ENCODE data around the gene LSM10.

Gene LSM10

DNA sequence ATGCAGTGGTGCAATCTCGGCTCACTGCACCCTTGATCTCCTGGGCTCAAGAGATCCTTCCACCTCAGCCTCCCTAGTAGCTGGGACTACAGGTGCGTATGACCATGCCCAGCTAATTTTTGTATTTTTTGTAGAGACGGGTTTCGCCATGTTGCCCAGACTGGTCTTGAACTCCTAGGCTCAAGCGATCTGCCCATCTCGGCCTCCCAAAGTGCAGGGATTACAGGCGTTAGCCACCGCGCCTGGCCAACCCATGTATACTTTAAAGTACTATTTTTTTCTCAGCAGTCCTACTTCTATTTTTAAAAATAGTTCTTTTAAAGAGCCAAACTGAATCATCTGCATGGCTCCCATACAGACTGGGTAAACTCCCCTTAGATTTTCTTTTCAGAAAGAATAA lies 15.5 kb downstream of the LSM10 start:
- DNase-seq = no peak

DNA sequence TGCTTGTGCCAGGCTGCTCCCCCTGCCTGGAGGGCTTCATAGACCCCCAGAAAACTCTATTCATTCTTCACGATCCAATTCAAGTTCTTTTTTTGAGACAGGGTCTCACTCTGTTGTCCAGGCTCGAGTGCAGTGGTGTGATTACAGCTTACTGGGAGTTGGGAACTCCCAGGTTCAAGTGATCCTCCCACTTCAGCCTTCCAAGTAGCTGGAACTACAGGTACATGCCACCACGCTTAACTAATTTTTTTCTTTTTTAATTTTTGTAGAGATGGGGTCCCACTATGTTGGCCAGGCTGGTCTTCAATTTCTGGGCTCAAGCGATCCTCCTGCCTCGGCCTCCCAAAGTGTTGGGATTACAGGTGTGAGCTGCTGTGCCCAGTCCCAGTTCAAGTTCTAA lies 16.3 kb downstream of the LSM10 start:
- DNase-seq = no peak

DNA sequence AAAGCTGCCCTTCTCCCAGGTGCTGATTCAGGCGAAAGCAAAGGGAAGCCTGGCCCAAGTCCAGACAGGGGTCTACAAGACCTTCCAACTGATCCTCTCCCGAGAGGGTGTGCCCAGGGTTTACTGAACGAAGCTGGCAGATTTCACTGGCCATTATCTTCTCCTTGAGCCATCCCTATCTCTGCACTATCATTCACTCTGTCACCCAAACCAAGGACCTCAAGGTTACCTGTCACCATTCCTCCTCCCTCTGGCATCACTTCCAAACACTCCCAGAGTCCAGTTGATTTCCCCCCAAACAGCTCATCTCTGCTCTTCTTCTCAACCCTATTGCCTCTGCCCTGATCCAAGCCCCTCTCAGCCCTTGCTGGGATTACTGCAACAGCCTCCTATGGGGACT lies 16.9 kb downstream of the LSM10 start:
- DNase-seq = no peak

DNA sequence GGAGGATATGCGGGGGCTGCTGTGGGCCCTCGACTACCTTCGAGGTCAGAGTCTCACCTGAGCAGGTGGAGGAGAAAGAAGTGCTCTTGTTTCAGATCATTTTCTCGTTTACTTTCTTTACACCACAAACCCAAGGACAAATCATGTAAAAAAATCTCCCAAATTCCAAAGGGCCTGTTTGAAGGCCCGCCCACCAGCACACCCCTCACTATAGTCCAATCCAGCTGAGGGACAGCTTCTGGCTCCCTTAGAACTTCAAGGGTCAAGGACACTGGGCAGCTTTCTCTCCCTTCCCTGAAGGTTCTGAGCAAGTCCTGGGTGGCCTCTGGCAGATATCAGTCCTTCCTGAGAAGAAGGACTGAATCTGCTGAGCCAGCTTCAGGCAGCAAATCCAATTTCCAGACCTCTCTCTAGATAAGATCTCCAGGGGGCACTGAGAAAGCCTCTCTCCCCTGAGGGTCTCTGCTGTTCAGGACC lies 17.5 kb downstream of the LSM10 start:
- DNase-seq = no peak

GRCh38 chr1:36377791-36378492 lies 19.8 kb downstream of the LSM10 start:
- DNase-seq = no peak

GRCh38 chr1:36372617-36373016 lies 25.1 kb downstream of the LSM10 start:
- DNase-seq = no peak

DNA sequence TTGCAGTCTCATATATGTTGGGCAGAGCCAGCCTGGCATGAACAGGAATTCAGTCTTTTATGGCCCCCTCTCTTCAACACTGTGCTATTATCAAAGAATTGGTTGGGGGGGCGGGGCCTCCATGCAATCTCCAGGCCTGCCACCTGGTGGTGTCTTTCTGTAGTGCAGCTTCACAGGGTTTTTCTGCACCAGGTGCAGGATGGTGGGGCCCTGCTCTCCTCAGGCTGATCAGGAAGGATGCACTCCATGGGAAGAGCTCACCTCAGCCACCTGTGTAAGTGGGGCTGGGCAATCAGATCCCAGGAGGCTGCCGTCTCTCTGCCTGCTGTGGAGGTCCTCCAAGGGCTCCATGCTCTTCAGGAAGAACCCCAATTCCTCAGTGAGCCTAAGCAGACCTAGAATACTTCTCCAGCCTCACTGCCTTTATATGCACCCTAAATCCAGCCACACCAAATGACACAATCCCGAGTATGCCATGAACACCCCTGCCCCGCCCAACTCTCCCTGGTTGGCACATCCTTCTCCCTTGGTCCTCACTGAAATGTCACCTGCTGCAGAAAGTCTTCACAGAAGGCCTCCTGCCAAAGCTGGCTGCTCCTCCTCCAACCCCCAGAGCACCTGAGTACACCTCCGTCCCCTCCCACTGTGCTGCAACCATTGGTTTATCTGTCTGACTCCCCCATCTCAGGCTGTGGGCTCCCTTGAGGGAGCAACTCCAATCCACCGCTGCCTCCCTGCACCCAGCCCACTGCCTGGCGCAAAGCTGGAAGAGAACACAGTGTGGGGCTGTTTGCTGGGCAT lies 28.4 kb downstream of the LSM10 start:
- DNase-seq = peak; percentile 89

DNA sequence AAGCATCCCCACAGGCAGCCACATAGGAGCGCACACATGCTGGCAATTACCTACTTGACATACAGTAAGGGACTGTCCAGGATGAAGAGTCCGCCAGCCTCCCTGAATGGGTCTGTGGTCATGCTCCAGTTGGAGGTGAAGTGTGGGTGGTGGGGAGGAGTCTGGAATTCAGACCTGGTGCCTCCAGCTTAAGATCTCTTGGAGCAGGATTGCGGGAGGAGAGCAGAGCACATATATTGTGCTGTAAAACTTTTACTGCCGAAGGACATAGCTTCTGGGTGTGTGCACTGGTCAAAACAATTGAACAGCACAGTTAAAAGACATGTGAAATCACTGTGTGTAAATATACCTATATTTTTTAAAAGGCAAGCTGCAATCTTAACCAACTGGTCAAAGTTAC lies 29.9 kb downstream of the LSM10 start:
- DNase-seq = no peak

DNA sequence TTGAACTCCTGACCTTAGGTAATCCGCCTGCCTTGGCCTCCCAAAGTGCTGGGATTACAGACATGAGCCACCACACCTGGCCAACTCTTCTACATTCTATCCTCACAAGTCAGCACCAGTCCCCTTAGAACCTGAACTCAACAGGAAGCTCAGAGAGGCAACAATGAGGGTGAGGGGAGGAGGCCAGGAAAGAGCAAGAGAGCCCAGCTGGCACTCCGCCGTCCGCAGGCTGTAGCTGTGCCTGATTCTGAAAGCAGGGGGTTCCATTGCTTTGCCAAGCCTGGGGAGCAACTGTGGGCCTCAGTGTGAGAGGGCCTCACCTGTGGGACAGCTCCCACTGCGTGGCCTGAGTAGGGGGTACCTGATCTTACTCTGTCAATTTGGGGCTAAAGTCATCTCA lies 30.6 kb downstream of the LSM10 start:
- no peak for DNase-seq

GRCh38 chr1:36366091-36366661 lies 31.5 kb downstream of the LSM10 start:
- DNase-seq = peak; percentile 49

GRCh38 chr1:36365381-36365780 lies 32.3 kb downstream of the LSM10 start:
- DNase-seq = no peak

- peak; percentile 31 for DNase-seq
These were observed 37.7 kb downstream of the LSM10 start for GRCh38 chr1:36359911-36360550.

GRCh38 chr1:36359383-36359782 lies 38.3 kb downstream of the LSM10 start:
- DNase-seq = no peak

DNA sequence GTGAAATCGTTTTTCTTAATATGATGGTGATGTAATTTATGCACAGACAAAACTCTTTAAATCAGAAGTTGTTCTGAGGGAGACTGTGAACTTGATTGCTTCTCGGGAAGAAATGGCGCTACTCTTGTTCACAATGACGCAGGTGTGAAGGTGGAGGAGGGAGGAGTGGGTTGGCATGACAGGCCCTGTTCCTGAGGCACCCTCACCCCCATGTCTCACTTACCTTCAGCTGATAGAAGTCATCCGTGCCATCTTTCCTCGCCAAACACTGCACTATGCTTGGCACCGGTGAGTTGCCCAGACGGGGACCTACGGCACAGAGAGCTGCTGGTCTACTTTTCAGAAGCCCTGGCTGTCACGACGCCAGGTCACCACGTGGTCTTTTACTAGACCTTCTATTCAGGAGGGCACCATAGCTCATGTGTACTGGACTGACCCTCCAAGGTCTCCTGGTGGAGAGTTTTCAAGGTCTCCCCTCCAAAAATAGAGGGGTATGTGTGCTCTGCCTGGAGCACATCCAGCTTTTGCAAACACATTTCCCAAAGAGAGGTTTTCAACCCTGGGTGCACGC lies 39.1 kb downstream of the LSM10 start:
- DNase-seq = no peak

DNA sequence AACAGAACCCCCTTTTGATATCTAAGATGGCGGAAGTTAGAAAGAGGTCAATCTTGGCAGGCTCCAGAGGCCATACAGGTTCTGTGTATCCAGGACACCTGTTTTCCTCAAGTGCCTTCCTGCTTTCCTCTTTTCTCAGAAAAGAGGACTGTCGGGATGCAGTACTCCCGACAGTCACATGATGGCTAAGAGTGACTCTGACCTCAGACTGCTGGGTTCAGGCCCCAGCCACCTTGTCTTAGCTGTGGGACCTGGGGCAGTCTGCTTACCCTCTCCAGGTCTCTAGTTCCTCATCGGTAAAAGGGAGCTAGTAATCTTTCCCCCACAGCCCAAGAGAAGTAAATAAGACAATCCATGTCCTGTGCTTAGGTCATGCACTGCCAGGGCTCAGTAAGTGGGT lies 41.9 kb downstream of the LSM10 start:
- DNase-seq = no peak

GRCh38 chr1:36354486-36354885 lies 43.2 kb downstream of the LSM10 start:
- DNase-seq = no peak

DNA sequence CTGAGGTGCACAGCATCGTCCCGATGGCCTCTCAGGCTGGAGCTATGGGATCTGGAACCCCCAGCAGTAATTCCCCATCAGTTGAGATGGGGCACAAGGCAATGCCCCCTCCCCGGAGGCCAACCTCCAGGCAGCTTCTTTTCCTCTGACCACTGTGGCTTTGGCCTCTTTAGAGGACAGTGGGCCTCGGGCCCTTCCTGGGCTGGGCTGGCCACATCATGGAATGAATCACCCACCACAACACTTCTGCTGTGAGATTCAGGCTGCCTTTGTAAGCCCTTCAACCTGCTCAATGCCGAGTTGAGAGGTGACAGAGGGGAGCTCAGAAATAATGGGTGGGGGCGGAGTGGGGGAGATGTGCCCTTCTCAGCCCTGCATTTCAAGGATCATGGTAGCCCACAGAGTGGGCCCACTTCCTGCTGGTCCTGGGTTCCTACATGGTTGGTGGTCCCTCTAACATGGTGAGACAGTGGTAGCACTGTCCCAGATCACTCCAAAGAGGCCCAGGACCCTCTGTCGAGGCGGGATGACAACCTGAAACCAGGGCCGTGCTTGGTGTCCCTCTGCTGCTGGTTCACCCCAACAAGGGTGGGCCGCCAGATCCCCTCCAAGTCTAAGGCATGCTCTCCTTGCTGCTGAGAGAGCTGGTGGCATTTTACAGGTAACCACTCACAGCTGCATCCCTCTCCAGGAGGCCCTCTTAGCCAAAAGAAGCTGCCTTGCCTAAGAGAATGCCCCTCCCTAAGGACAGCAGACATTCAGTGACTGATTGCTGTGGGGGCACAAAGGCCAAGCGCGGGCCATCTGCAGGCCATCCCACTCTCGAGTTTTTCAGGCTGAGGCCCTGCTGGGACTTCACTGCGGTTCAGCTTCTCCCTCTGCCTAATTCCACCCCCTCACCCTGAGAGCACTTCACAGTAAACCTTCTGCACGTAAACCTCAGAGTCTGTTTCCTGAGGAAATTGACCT lies 44.5 kb downstream of the LSM10 start:
- DNase-seq = no peak

- no peak for DNase-seq
These were observed 45.4 kb downstream of the LSM10 start for GRCh38 chr1:36352125-36352909.

DNA sequence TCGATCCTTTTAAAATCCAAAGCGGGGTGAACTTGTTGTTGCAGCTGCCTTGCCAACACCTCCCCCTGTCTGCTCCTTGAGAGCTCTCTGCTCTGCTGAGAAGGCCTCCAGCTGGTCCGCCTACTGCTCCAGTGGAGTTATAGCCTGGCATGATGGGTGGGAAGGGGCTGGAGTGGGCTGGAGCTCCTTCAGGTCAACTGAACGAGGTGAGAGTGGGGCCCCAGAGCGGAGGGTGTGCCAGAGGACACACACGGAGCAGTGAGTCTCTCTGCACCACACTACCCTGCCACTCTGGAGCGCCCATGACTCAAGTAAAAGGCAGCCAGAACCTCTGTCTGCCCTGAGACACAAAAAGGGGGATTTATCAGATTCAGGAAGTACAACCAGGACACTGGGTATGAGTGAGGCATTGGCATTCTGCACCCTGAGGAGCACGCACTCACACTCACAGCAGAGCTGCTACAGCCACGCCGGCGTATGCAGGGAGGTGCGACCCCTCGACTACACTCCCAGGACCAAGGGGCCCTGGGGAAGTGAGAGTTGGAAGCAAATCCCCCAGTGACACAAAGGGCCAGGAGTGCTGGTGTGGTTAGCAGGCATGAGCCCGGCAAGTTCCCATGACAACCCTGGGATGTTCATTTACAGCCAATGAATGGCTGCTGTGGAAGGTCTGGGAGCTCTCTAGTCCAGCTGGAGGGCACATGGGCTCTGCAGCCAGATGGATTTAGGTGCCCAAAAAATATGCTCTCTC lies 46.3 kb downstream of the LSM10 start:
- no peak for DNase-seq

- peak; percentile 65 for DNase-seq
These were observed 47.0 kb downstream of the LSM10 start for GRCh38 chr1:36350659-36351226.
